Measurements from ENCODE around the gene KRT85. TPM values are rescaled to one million over a fixed set of nuclear protein-coding genes. Genes with fewer than 3 reads are reported as not detected.

KRT85 gene
- total and polyA plus RNA-seq, 2 donors (not counting 3 experiments of a cell fraction or from before 2014, with no cell fraction given), result not detected

- Histone ChIP-seq H3K9me3 (replicated peaks; ENCODE audit: control insufficient read depth, insufficient read depth, low read length) (no peaks in the 10 kb centered on the region), H3K36me3 (ENCODE audit: control insufficient read depth in 2 of 2, extremely low read depth in 1 of 2, insufficient read depth in 2 of 2, low read length in 2 of 2) (no peaks in the 10 kb centered on the region), H3K9ac (replicated peaks; ENCODE audit: extremely low read depth, insufficient read depth, low read length) (no peak overlapping the region), H3K4me2 (ENCODE audit: insufficient read depth, low read length) (no peak overlapping the region), H2AFZ (ENCODE audit: low read depth, low read length) (no peak overlapping the region), H3K4me1 (ENCODE audit: control insufficient read depth, extremely low read depth, insufficient read depth, low read length) (no peaks in the 10 kb centered on the region), H3K4me3 (replicated peaks in 1 of 3; ENCODE audit: insufficient read depth in 1 of 3, low read depth in 1 of 3, low read length in 3 of 3) (no peak overlapping the region), H3K79me2 (ENCODE audit: control insufficient read depth, insufficient read depth, low read length) (no peaks in the 10 kb centered on the region), H3K27ac (ENCODE audit: insufficient read depth, low read depth, low read length) (no peak overlapping the region), H3K9me1 (replicated peaks; ENCODE audit: control insufficient read depth, extremely low read depth, insufficient read depth, low read length) (no peaks in the 10 kb centered on the region), H3K27me3 (ENCODE audit: control insufficient read depth in 2 of 2, insufficient read depth in 2 of 2, low read length in 2 of 2) (peaks cover 0 to 5% of the 10 kb centered on the region in 2 experiments), H4K20me1 (replicated peaks; ENCODE audit: control insufficient read depth, extremely low read depth, insufficient read depth, low read length) (no peaks in the 10 kb centered on the region)
- ChIA-PET CTCF (no interaction called here), POLR2A (no interaction called here)
- intact Hi-C loops (cut with micrococcal nuclease) (no loop called here), dilution Hi-C loops (cut with MboI; ENCODE audit: extremely low pct_ligation_motif_present, low sequenced_read_pairs) (no loop called here)
- DNase-seq (ENCODE audit: low read depth, low spot score), result no peak
- TF ChIP-seq FOS (IDR thresholded peaks at IDR 0.05; ENCODE audit: borderline replicate concordance, insufficient read depth, low read length) (no peak), MYC (IDR thresholded peaks at IDR 0.05; ENCODE audit: low read depth, low read length) (no peak), EZH2 (IDR thresholded peaks at IDR 0.05; ENCODE audit: borderline replicate concordance, low read depth, low read length, severe bottlenecking) (no peak)
- no TSS peak for BruUV-seq (replicated peaks)
- FAIRE-seq, result no peak
Measured at GRCh38 chr12:52415870-52416750, 48.8 kb upstream of the KRT85 start.

DNA sequence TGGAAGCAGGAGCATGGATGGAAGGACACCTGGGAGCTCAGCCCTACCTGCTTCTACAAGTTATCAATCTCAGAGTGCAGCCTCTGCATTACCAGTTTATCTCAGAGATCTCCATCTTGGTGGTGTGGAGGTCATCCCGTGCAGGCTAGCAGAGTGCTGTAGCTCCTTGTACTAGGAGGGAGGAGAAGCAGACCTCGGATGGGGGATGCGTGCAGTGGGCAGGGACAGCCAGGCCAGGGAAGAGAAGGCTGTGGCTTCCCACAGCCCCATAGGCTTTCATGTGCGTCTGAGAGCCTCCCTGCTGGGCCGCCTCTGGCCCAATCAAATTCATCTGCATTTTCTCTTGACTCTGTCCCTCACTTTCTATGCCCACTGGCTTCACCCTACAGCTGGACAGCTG is 47.7 kb upstream of the KRT85 start:
- Histone ChIP-seq H3K36me3 (ENCODE audit: control insufficient read depth in 2 of 2, extremely low read depth in 1 of 2, insufficient read depth in 2 of 2, low read length in 2 of 2) (no peaks in the 10 kb centered on the region), H4K20me1 (replicated peaks; ENCODE audit: control insufficient read depth, extremely low read depth, insufficient read depth, low read length) (no peaks in the 10 kb centered on the region), H3K9me3 (replicated peaks; ENCODE audit: control insufficient read depth, insufficient read depth, low read length) (no peaks in the 10 kb centered on the region), H2AFZ (ENCODE audit: low read depth, low read length) (no peak overlapping the region), H3K4me2 (ENCODE audit: insufficient read depth, low read length) (no peak overlapping the region), H3K27me3 (ENCODE audit: control insufficient read depth in 2 of 2, insufficient read depth in 2 of 2, low read length in 2 of 2) (peaks cover 0 to 3% of the 10 kb centered on the region in 2 experiments), H3K9ac (replicated peaks; ENCODE audit: extremely low read depth, insufficient read depth, low read length) (no peak overlapping the region), H3K4me3 (replicated peaks in 1 of 3; ENCODE audit: insufficient read depth in 1 of 3, low read depth in 1 of 3, low read length in 3 of 3) (no peak overlapping the region), H3K4me1 (ENCODE audit: control insufficient read depth, extremely low read depth, insufficient read depth, low read length) (no peaks in the 10 kb centered on the region), H3K27ac (ENCODE audit: insufficient read depth, low read depth, low read length) (no peak overlapping the region), H3K9me1 (replicated peaks; ENCODE audit: control insufficient read depth, extremely low read depth, insufficient read depth, low read length) (no peaks in the 10 kb centered on the region), H3K79me2 (ENCODE audit: control insufficient read depth, insufficient read depth, low read length) (no peaks in the 10 kb centered on the region)
- FAIRE-seq (no peak), DNase-seq (ENCODE audit: low read depth, low spot score) (no peak)
- CTCF ChIA-PET, result no interaction called here
- dilution Hi-C loops (cut with MboI; ENCODE audit: extremely low pct_ligation_motif_present, low sequenced_read_pairs), result no loop called here
- POLR2A ChIA-PET, result no interaction called here
- intact Hi-C loops (cut with micrococcal nuclease), result no loop called here
- TF ChIP-seq, protein P1, sequence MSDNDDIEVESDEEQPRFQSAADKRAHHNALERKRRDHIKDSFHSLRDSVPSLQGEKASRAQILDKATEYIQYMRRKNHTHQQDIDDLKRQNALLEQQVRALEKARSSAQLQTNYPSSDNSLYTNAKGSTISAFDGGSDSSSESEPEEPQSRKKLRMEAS (IDR thresholded peaks at IDR 0.05; ENCODE audit: insufficient read depth, insufficient read length), result no peak
- TF ChIP-seq POLR2A (IDR thresholded peaks at IDR 0.05; ENCODE audit: low read depth, low read length) (no peak), CTCF (IDR thresholded peaks at IDR 0.05; ENCODE audit: extremely low read depth in 1 of 2, insufficient read depth in 1 of 2, low read depth in 1 of 2, low read length in 2 of 2) (no peak), JUN (IDR thresholded peaks at IDR 0.05; ENCODE audit: borderline replicate concordance, insufficient read depth, insufficient read length, low read depth) (no peak), GATA2 (IDR thresholded peaks at IDR 0.05; ENCODE audit: insufficient read depth, insufficient read length, low read depth, low read length) (no peak), EZH2 (IDR thresholded peaks at IDR 0.05; ENCODE audit: borderline replicate concordance, low read depth, low read length, severe bottlenecking) (no peak), POLR2AphosphoS5 (IDR thresholded peaks at IDR 0.05; ENCODE audit: insufficient read depth, low read depth, low read length) (no peak), FOS (IDR thresholded peaks at IDR 0.05; ENCODE audit: borderline replicate concordance, insufficient read depth, low read length) (no peak), MYC (IDR thresholded peaks at IDR 0.05; ENCODE audit: low read depth, low read length) (no peak)
- BruUV-seq (replicated peaks), result no TSS peak

Measured in endothelial cell of umbilical vein (primary cell).